ENCODE data around the gene DNLZ.
A peak's percentile ranks its signal among the peaks of the same experiment; 100 is the strongest.

The DNLZ gene

DNA sequence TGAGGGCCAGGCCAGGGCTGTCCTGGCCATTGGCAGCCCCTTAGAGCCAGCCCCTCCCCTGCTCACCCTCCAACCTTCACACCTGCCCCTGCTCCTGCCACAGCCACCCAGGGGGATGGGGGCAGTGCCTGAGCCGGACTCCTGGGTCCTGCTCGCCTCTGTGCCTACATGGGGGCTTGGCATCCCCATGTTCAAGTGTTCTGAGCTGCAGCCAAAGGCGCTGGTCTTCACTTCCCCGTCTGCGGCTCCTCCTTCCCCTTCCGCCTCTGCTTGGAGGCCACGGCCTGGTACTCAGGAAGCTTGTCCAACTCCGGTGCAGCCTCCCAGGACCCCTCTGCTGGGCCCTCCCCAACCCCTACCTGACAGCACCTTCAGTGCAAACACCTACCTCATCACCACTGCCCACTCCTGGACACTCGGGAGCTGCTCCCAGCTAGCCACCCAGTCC, 2.3 kb upstream of the DNLZ start:
- no peak overlapping the region for H3K4me3 ChIP-seq (ENCODE audit: low read length)
- H3K27me3 ChIP-seq (ENCODE audit: insufficient read depth, low read length): no peaks in the 10 kb centered on the region
- H3K9me3 ChIP-seq (ENCODE audit: insufficient read depth, low read depth, low read length): no peaks in the 10 kb centered on the region
- H3K9ac ChIP-seq (ENCODE audit: low read depth, low read length): no peak overlapping the region
- H3K27ac ChIP-seq (ENCODE audit: low read depth, low read length): no peak overlapping the region
- peaks cover 3% of the 10 kb centered on the region; the same call in 1 of the 2 replicates for H3K4me1 ChIP-seq (ENCODE audit: insufficient read depth, low read length)
- peaks cover 9% of the 10 kb centered on the region; the same call in 1 of the 2 replicates for H3K36me3 ChIP-seq (ENCODE audit: insufficient read depth, low read length)
- WGBS: 89% methylated on average over 9 of the region's 9 CpGs

GRCh38 chr9:136364942-136365774, 1.6 kb upstream of the DNLZ start:
- no peaks in the 10 kb centered on the region for H3K27me3 ChIP-seq (ENCODE audit: insufficient read depth, low read length)
- H3K9me3 ChIP-seq (ENCODE audit: insufficient read depth, low read depth, low read length): no peaks in the 10 kb centered on the region
- H3K4me3 ChIP-seq (ENCODE audit: low read length): no peak overlapping the region
- peaks cover 11% of the 10 kb centered on the region; the same call in 1 of the 2 replicates for H3K36me3 ChIP-seq (ENCODE audit: insufficient read depth, low read length)
- H3K9ac ChIP-seq (ENCODE audit: low read depth, low read length): no peak overlapping the region
- WGBS: 92% methylated on average over 31 of the region's 31 CpGs
- no peak overlapping the region for H3K27ac ChIP-seq (ENCODE audit: low read depth, low read length)
- H3K4me1 ChIP-seq (ENCODE audit: insufficient read depth, low read length): peaks cover 3% of the 10 kb centered on the region; the same call in 1 of the 2 replicates

DNA sequence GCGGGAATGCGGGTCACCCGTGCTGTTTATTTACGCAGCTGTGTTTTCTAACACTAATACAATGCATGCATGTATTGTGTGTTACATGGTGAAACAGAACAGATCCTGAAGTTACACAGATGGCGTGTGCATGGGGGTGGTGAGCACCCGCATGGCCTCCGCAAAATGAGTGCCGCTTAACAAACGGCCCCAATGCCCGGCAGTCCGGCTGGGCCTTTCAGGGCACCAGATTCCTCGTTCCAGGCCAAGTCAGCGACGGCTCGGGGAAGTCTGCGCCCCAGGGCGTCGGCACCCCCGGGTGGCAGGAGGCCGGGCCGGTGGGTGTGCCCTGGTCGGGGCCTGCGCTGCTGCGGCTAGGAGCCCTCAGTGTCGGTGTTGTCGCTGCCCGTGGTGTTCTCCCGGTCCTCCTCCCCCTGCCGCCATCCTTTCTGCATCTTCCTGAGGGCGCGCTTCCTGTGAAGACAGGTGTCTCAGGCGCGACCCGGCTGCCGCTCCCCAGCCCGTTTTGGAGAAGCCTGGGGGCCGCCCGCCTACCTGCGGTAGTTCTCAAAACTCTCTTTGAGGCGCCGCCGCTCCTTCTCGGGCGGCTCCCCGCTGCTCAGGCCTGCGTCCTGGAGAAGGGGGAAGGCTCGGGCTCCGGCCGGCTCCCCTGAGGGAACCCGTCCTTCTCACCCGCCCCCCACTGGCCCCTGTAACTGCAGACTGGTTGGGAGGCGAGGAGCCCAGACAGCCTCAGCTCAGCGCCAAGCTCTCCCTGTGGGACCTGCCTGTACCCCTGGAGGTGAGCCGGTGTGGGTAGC, 605 bp upstream of the DNLZ start:
- no peak overlapping the region for H3K9ac ChIP-seq (ENCODE audit: low read depth, low read length)
- H3K4me3 ChIP-seq (ENCODE audit: low read length): peak overlapping the region; percentile 95; the same call in 1 of the 2 replicates
- 85% methylated on average over 54 of the region's 54 CpGs for WGBS
- H3K27me3 ChIP-seq (ENCODE audit: insufficient read depth, low read length): no peaks in the 10 kb centered on the region
- peaks cover 11% of the 10 kb centered on the region; the same call in 1 of the 2 replicates for H3K36me3 ChIP-seq (ENCODE audit: insufficient read depth, low read length)
- H3K4me1 ChIP-seq (ENCODE audit: insufficient read depth, low read length): peaks cover 3% of the 10 kb centered on the region; the same call in 1 of the 2 replicates
- H3K9me3 ChIP-seq (ENCODE audit: insufficient read depth, low read depth, low read length): no peaks in the 10 kb centered on the region
- no peak overlapping the region for H3K27ac ChIP-seq (ENCODE audit: low read depth, low read length)

DNA sequence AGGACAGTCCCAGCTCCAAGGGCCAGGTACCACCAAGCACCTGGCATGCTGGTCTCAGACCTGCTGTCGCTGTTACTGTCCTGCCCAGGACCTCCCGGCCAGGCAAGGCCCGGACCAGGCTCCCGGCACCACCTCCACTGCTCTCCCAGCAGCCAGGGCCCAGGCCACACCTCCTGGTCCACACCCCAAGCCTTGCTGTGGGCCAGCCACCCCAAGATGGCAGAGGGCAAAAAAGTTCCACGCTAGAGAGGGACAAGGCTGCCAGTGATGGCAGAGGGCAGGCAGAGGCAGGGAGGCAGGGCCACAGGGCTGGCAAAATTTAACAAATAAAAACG, 1.1 kb downstream of the DNLZ start:
- Histone ChIP-seq H3K27ac (ENCODE audit: low read depth, low read length) (no peak overlapping the region), H3K4me1 (ENCODE audit: insufficient read depth, low read length) (peaks cover 3% of the 10 kb centered on the region; the same call in 1 of the 2 replicates), H3K27me3 (ENCODE audit: insufficient read depth, low read length) (no peaks in the 10 kb centered on the region), H3K36me3 (ENCODE audit: insufficient read depth, low read length) (peaks cover 11% of the 10 kb centered on the region; the same call in 1 of the 2 replicates), H3K4me3 (ENCODE audit: low read length) (no peak overlapping the region), H3K9ac (ENCODE audit: low read depth, low read length) (no peak overlapping the region), H3K9me3 (ENCODE audit: insufficient read depth, low read depth, low read length) (no peaks in the 10 kb centered on the region)
- WGBS: 93% methylated on average over 5 of the region's 6 CpGs

DNA sequence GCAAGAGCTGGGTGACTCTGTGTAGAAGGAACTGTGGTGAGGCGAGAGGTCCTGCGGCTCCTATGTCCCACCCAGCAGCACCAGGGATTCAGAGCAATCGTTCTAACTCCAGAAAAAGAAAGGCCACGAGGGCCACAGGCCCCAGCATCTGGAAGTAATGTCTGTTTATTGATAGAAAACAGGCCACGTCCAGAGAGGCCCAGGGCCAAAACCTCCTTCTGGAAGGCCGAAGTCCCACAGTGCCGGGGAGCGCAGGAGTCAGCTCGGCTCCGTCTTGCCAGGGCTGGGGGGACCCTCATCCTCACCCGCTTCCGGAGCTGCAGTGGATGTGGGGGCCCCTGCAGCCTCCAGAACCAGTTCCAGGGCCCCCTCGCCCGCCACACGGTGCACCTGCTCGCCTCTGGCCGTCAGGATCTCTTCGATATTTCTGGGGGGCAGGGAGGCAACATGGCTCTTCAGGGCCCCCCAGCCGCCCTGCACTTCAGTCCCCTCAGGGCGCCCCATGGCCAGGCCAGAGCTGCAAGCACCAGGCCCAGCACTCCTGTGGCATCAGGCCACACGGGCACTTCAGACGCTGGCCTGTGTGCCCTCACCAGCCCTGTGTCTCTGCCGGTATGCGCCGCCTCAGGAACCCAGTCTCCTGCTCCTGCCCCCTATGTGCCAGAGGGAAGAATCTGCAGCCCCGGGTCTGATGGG, 1.6 kb downstream of the DNLZ start:
- Histone ChIP-seq H3K4me1 (ENCODE audit: insufficient read depth, low read length) (peaks cover 3% of the 10 kb centered on the region; the same call in 1 of the 2 replicates), H3K27me3 (ENCODE audit: insufficient read depth, low read length) (no peaks in the 10 kb centered on the region), H3K9ac (ENCODE audit: low read depth, low read length) (no peak overlapping the region), H3K4me3 (ENCODE audit: low read length) (no peak overlapping the region), H3K36me3 (ENCODE audit: insufficient read depth, low read length) (peaks cover 11% of the 10 kb centered on the region; the same call in 1 of the 2 replicates), H3K9me3 (ENCODE audit: insufficient read depth, low read depth, low read length) (no peaks in the 10 kb centered on the region), H3K27ac (ENCODE audit: low read depth, low read length) (no peak overlapping the region)
- 92% methylated on average over 26 of the region's 26 CpGs for WGBS

GRCh38 chr9:136361047-136361753, 2.3 kb downstream of the DNLZ start:
- peaks cover 14% of the 10 kb centered on the region; the same call in 1 of the 2 replicates for H3K36me3 ChIP-seq (ENCODE audit: insufficient read depth, low read length)
- no peak overlapping the region for H3K4me3 ChIP-seq (ENCODE audit: low read length)
- 92% methylated on average over 43 of the region's 43 CpGs for WGBS
- no peak overlapping the region for H3K9ac ChIP-seq (ENCODE audit: low read depth, low read length)
- no peaks in the 10 kb centered on the region for H3K27me3 ChIP-seq (ENCODE audit: insufficient read depth, low read length)
- peaks cover 3% of the 10 kb centered on the region; the same call in 1 of the 2 replicates for H3K4me1 ChIP-seq (ENCODE audit: insufficient read depth, low read length)
- H3K27ac ChIP-seq (ENCODE audit: low read depth, low read length): no peak overlapping the region
- H3K9me3 ChIP-seq (ENCODE audit: insufficient read depth, low read depth, low read length): no peaks in the 10 kb centered on the region

GRCh38 chr9:136359774-136360718, 3.5 kb downstream of the DNLZ start:
- Histone ChIP-seq H3K27me3 (ENCODE audit: insufficient read depth, low read length) (no peaks in the 10 kb centered on the region), H3K9me3 (ENCODE audit: insufficient read depth, low read depth, low read length) (no peaks in the 10 kb centered on the region), H3K9ac (ENCODE audit: low read depth, low read length) (no peak overlapping the region), H3K36me3 (ENCODE audit: insufficient read depth, low read length) (peaks cover 14% of the 10 kb centered on the region; the same call in 1 of the 2 replicates), H3K4me1 (ENCODE audit: insufficient read depth, low read length) (peaks cover 3% of the 10 kb centered on the region; the same call in 1 of the 2 replicates), H3K27ac (ENCODE audit: low read depth, low read length) (no peak overlapping the region), H3K4me3 (ENCODE audit: low read length) (no peak overlapping the region)
- 91% methylated on average over 38 of the region's 38 CpGs for WGBS

DNA sequence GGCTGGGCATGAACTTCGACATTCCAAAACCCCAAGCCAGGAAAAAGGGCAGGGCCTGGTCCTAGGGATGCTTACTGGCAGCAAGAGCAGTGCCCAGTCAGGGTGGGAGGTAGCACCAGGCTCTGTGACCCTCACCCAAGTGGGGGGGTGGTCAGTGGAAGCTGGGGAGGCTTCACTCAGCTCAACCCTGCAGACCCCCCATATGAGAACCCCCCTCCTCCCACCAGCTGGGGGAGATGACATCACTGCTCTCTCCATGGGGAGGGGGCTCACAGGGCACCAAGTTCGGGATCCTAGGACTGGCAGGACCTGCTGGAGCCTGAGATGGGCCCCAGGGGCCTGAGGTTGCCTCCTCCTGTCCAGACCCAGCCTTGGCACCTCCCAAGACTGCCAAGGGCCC, 4.7 kb downstream of the DNLZ start:
- no peaks in the 10 kb centered on the region for H3K9me3 ChIP-seq (ENCODE audit: insufficient read depth, low read depth, low read length)
- WGBS: 94% methylated on average over 2 of the region's 2 CpGs
- no peak overlapping the region for H3K27ac ChIP-seq (ENCODE audit: low read depth, low read length)
- H3K4me1 ChIP-seq (ENCODE audit: insufficient read depth, low read length): peaks cover 3% of the 10 kb centered on the region; the same call in 1 of the 2 replicates
- H3K36me3 ChIP-seq (ENCODE audit: insufficient read depth, low read length): peaks cover 14% of the 10 kb centered on the region; the same call in 1 of the 2 replicates
- H3K27me3 ChIP-seq (ENCODE audit: insufficient read depth, low read length): no peaks in the 10 kb centered on the region
- no peak overlapping the region for H3K4me3 ChIP-seq (ENCODE audit: low read length)
- no peak overlapping the region for H3K9ac ChIP-seq (ENCODE audit: low read depth, low read length)

- Histone ChIP-seq H3K36me3 (ENCODE audit: insufficient read depth, low read length) (peaks cover 14% of the 10 kb centered on the region; the same call in 1 of the 2 replicates), H3K9ac (ENCODE audit: low read depth, low read length) (no peak overlapping the region), H3K9me3 (ENCODE audit: insufficient read depth, low read depth, low read length) (no peaks in the 10 kb centered on the region), H3K4me1 (ENCODE audit: insufficient read depth, low read length) (peaks cover 3% of the 10 kb centered on the region; the same call in 1 of the 2 replicates), H3K4me3 (ENCODE audit: low read length) (no peak overlapping the region), H3K27me3 (ENCODE audit: insufficient read depth, low read length) (no peaks in the 10 kb centered on the region), H3K27ac (ENCODE audit: low read depth, low read length) (no peak overlapping the region)
- WGBS: 95% methylated on average over 29 of the region's 29 CpGs
These were observed 5.5 kb downstream of the DNLZ start for GRCh38 chr9:136358016-136358415.

Measured in HUES64 (cell line).